Ishikawa (cell line): ENCODE data around the gene PKD1.

ENCODE experiments used
- CREB1 ChIP-seq: IDR thresholded peaks from 2 replicates; pipeline ENCODE4 v1.6.1; 2012; ENCODE audit warnings: low read depth
- EP300 ChIP-seq: IDR thresholded peaks from 2 replicates; pipeline ENCODE4 v1.6.1; 2012; ENCODE audit warnings: borderline replicate concordance
- NFIC ChIP-seq: IDR thresholded peaks from 2 replicates; pipeline ENCODE4 v1.6.1; 2012
- RAD21 ChIP-seq: IDR thresholded peaks from 2 replicates; pipeline ENCODE4 v1.6.1; 2012; ENCODE audit warnings: low read depth
- TAF1 ChIP-seq: IDR thresholded peaks from 2 replicates; pipeline ENCODE4 v1.6.1; 2012; ENCODE audit warnings: low read depth, mild to moderate bottlenecking
- TCF12 ChIP-seq: IDR thresholded peaks from 2 replicates; pipeline ENCODE4 v1.6.1; 2012; ENCODE audit warnings: low read depth
- TF ChIP-seq, protein P1 (sequence below): IDR thresholded peaks from 2 replicates; pipeline ENCODE4 v1.6.1; 2012
- TF ChIP-seq, protein P2 (sequence below): IDR thresholded peaks from 2 replicates; pipeline ENCODE4 v1.6.1; 2012; ENCODE audit warnings: low read depth, mild to moderate bottlenecking

DNA sequence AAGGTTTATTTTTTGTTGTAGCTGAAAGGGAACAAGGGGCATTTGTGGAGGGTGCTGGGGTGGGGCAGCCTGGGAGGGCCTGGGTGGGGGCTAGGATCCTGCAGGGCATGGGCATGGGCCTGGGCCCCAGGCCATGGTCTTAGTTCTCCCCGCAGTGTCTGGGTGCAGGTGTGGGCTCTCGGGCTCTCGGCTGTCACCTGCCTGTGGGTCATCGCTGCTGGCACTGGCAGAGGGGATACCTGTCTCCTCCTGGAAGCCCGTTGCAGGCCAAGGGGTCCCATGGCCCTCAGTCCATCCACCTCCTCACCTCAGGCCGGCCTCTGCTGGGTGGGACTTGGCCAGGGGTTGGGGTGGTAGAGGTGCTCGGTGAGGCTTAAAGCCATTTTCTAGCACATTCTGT is 57.6 kb downstream of the PKD1 start:
- TF ChIP-seq, protein P1, sequence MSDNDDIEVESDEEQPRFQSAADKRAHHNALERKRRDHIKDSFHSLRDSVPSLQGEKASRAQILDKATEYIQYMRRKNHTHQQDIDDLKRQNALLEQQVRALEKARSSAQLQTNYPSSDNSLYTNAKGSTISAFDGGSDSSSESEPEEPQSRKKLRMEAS: no peak
- TF ChIP-seq TAF1 (no peak), TCF12 (no peak), RAD21 (no peak), EP300 (no peak), CREB1 (no peak), NFIC (no peak)
- TF ChIP-seq, protein P2, sequence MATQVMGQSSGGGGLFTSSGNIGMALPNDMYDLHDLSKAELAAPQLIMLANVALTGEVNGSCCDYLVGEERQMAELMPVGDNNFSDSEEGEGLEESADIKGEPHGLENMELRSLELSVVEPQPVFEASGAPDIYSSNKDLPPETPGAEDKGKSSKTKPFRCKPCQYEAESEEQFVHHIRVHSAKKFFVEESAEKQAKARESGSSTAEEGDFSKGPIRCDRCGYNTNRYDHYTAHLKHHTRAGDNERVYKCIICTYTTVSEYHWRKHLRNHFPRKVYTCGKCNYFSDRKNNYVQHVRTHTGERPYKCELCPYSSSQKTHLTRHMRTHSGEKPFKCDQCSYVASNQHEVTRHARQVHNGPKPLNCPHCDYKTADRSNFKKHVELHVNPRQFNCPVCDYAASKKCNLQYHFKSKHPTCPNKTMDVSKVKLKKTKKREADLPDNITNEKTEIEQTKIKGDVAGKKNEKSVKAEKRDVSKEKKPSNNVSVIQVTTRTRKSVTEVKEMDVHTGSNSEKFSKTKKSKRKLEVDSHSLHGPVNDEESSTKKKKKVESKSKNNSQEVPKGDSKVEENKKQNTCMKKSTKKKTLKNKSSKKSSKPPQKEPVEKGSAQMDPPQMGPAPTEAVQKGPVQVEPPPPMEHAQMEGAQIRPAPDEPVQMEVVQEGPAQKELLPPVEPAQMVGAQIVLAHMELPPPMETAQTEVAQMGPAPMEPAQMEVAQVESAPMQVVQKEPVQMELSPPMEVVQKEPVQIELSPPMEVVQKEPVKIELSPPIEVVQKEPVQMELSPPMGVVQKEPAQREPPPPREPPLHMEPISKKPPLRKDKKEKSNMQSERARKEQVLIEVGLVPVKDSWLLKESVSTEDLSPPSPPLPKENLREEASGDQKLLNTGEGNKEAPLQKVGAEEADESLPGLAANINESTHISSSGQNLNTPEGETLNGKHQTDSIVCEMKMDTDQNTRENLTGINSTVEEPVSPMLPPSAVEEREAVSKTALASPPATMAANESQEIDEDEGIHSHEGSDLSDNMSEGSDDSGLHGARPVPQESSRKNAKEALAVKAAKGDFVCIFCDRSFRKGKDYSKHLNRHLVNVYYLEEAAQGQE: no peak
